Lower leg skin (tissue), 3 donors: ENCODE results near the gene HCN4.

Experiments used
- POLR2A ChIP-seq, 2 donors: fragments of 450-650 bp; IDR thresholded peaks; one replicate each; pipeline ENCODE4 v1.6.1; 2016 to 2017; ENCODE audit warnings: antibody characterized with exemption in 2 of 2, mild to moderate bottlenecking in 1 of 2, moderate library complexity in 1 of 2
- TF ChIP-seq, protein P1 (sequence below), 3 donors: fragments of 450-650 bp; IDR thresholded peaks; one replicate each; pipeline ENCODE4 v1.5.1; 2016; ENCODE audit warnings: antibody characterized with exemption in 3 of 3, mild to moderate bottlenecking in 3 of 3, moderate library complexity in 2 of 3

GRCh38 chr15:73382115-73382514 lies 13.4 kb upstream of the HCN4 start:
- TF ChIP-seq, protein P1, sequence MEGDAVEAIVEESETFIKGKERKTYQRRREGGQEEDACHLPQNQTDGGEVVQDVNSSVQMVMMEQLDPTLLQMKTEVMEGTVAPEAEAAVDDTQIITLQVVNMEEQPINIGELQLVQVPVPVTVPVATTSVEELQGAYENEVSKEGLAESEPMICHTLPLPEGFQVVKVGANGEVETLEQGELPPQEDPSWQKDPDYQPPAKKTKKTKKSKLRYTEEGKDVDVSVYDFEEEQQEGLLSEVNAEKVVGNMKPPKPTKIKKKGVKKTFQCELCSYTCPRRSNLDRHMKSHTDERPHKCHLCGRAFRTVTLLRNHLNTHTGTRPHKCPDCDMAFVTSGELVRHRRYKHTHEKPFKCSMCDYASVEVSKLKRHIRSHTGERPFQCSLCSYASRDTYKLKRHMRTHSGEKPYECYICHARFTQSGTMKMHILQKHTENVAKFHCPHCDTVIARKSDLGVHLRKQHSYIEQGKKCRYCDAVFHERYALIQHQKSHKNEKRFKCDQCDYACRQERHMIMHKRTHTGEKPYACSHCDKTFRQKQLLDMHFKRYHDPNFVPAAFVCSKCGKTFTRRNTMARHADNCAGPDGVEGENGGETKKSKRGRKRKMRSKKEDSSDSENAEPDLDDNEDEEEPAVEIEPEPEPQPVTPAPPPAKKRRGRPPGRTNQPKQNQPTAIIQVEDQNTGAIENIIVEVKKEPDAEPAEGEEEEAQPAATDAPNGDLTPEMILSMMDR (IDR thresholded peaks at IDR 0.05): no peak
- TF ChIP-seq POLR2A (IDR thresholded peaks at IDR 0.05): no peak
